CD4-positive, CD25-positive, alpha-beta regulatory T cell (primary cell): ENCODE measurements around the gene FOXP3. TPM values are rescaled to one million over a fixed set of nuclear protein-coding genes. Genes with fewer than 3 reads are reported as not detected.
"Not testable (repeated sequence)": the region's sequence is repeated elsewhere in the genome, so short reads cannot be mapped to it uniquely, and the experiment has no call there.

ENCODE experiments used
- ATAC-seq, 2 donors: fragments of 150-1000 bp; cut with Tn5 transposase; one replicate each; pipeline ENCODE4 v1.10.0; 2021; ENCODE audit warnings: low read depth in 2 of 2, moderate number of reproducible peaks in 2 of 2, moderate library complexity in 1 of 2
- DNase-seq, 3 donors: peaks; one replicate each; pipeline versions ENCODE4 v3.0.0 to v3.0.0-alpha.2; 2012 to 2022; ENCODE audit warnings: mixed read lengths in 1 of 3
- H3K27ac ChIP-seq: one replicate; pipeline ENCODE4 v1.7.0; 2013; ENCODE audit warnings: mild to moderate bottlenecking, low read length; ENCODE audit not compliant: insufficient read depth, poor library complexity, severe bottlenecking
- H3K27me3 ChIP-seq: one replicate; pipeline ENCODE4 v1.7.0; 2013; ENCODE audit warnings: low read length; ENCODE audit not compliant: control insufficient read depth, insufficient read depth
- H3K36me3 ChIP-seq: one replicate; pipeline ENCODE4 v1.7.0; 2013; ENCODE audit warnings: mild to moderate bottlenecking, low read length, moderate library complexity; ENCODE audit not compliant: control insufficient read depth, insufficient read depth
- H3K4me1 ChIP-seq: 2 replicates; pipeline ENCODE4 v1.7.0; 2013; ENCODE audit warnings: mild to moderate bottlenecking, low read length; ENCODE audit not compliant: insufficient read depth, control insufficient read depth, poor library complexity, severe bottlenecking
- H3K4me3 ChIP-seq: one replicate; pipeline ENCODE4 v1.7.0; 2013; ENCODE audit warnings: low read depth, mild to moderate bottlenecking, low read length, moderate library complexity
- H3K9me3 ChIP-seq, 2 experiments: 1 replicate in 1 of 2; 2 replicates in 1 of 2; pipeline ENCODE4 v1.7.0; 2013; ENCODE audit warnings: low read length in 2 of 2, mild to moderate bottlenecking in 1 of 2, moderate library complexity in 1 of 2; ENCODE audit not compliant: control insufficient read depth in 2 of 2
- H3K27ac Mint-ChIP-seq, 3 donors: one replicate each; pipeline ENCODE4 v1.8.0; 2020 to 2022; ENCODE audit warnings: mild to moderate bottlenecking in 3 of 3, mixed read lengths in 3 of 3, moderate library complexity in 2 of 3
- H3K27me3 Mint-ChIP-seq: one replicate; pipeline ENCODE4 v1.8.0; 2022; ENCODE audit warnings: mild to moderate bottlenecking, mixed read lengths
- H3K36me3 Mint-ChIP-seq: one replicate; pipeline ENCODE4 v1.8.0; 2020; ENCODE audit warnings: mixed read lengths
- H3K4me1 Mint-ChIP-seq, 4 donors: one replicate each; pipeline ENCODE4 v1.8.0; 2020 to 2022; ENCODE audit warnings: mixed read lengths in 4 of 4, mild to moderate bottlenecking in 1 of 4
- H3K4me3 Mint-ChIP-seq, 4 donors: one replicate each; pipeline ENCODE4 v1.8.0; 2020 to 2022; ENCODE audit warnings: mild to moderate bottlenecking in 4 of 4, mixed read lengths in 4 of 4, moderate library complexity in 3 of 4
- H3K9me3 Mint-ChIP-seq, 7 donors: one replicate each; pipeline ENCODE4 v1.8.0; 2020 to 2022; ENCODE audit warnings: mixed read lengths in 7 of 7, mild to moderate bottlenecking in 3 of 7, moderate library complexity in 2 of 7
- polyA plus RNA-seq, 4 donors: library from polyadenylated mRNA; unstranded; fragments of 300-500 nt; fragmentation: Illumina TruSeq; gene quantifications; one replicate each; pipeline ENCODE4 v1.2.3, GENCODE V29; 2021
- total RNA-seq: library from RNA; stranded (reverse); gene quantifications from one replicate; pipeline ENCODE4 v1.2.3, GENCODE V29; 2022

FOXP3 gene, protein sequence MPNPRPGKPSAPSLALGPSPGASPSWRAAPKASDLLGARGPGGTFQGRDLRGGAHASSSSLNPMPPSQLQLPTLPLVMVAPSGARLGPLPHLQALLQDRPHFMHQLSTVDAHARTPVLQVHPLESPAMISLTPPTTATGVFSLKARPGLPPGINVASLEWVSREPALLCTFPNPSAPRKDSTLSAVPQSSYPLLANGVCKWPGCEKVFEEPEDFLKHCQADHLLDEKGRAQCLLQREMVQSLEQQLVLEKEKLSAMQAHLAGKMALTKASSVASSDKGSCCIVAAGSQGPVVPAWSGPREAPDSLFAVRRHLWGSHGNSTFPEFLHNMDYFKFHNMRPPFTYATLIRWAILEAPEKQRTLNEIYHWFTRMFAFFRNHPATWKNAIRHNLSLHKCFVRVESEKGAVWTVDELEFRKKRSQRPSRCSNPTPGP
- total RNA-seq (198 TPM), polyA plus RNA-seq (100 to 1,000 TPM; 154 to 190 (median 172) TPM)

DNA sequence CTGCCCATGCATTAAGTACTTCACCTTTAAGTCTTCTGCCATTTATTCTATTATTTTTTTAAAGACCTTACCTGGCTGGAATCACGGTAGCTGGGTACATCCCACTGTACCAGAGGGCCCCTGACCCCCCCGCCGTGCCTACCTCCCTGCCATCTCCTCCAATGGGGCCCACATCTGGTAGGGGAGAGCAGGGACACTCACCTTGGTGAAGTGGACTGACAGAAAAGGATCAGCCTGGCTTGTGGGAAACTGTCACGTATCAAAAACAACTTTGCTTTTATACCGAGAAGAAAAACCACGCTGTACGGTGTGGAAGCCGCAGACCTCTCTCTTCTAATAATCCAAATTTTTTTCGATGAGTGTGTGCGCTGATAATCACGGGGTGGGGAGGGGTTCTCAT, at the start of gene FOXP3:
FOXP3 (minus strand) TSS at position 251 of the 400 bp plus-strand sequence. CDS start 6,205 bp downstream, outside the sequence.
- H3K4me3 ChIP-seq: peak within 1 kb of the TSS; percentile 98
- DNase-seq: peak in 2 of 3 donors; percentile 29 to 74
- peak within 1 kb of the TSS; percentile 96 to 99 (median 98) for H3K27ac Mint-ChIP-seq

DNA sequence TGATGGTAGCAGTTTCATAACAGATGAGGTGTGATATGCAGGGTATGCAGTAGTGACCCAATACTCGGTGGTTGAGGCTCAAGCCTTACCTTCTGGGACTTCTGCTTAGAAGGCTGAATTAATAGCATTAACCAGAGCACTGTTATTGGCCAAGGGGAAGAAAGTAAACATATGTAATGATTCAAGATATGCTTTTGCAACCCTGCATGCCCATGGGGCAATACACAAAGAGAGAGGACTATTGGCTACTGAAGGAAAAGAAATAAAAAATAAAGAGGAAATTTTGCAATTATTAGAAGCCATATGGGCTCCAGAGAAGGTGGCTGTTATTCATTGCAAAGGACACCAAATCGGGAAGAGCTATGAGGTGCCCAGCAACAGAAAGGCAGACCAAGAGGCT, 47.7 kb upstream of the FOXP3 start:
- Mint-ChIP-seq H3K27me3 (no peaks in the 10 kb centered on the region), H3K4me3 (no peak overlapping the region), H3K36me3 (no peaks in the 10 kb centered on the region), H3K4me1 (peaks cover 10 to 29% (median 18%) of the 10 kb centered on the region in 4 donors), H3K27ac (no peak overlapping the region), H3K9me3 (peaks cover 0 to 1% (median 0%) of the 10 kb centered on the region in 7 donors)
- Histone ChIP-seq H3K36me3 (no peaks in the 10 kb centered on the region), H3K27me3 (no peaks in the 10 kb centered on the region), H3K9me3 (no peaks in the 10 kb centered on the region), H3K27ac (no peak overlapping the region), H3K4me3 (no peak overlapping the region), H3K4me1 (peaks cover 9% of the 10 kb centered on the region)
- no peak for ATAC-seq
- no peak for DNase-seq

More for the DNA sequence above, at the start of gene FOXP3:
- H3K27me3 Mint-ChIP-seq: no peaks in the 10 kb centered on the region
- peaks cover 0 to 2% (median 0%) of the 10 kb centered on the region in 7 donors for H3K9me3 Mint-ChIP-seq
- peak within 1 kb of the TSS; percentile 96 to 100 (median 100) for H3K4me3 Mint-ChIP-seq
- Histone ChIP-seq H3K27me3 (no peaks in the 10 kb centered on the region), H3K4me1 (peaks cover 59% of the 10 kb centered on the region), H3K27ac (peak within 1 kb of the TSS; percentile 97), H3K36me3 (no peaks in the 10 kb centered on the region), H3K9me3 (no peaks in the 10 kb centered on the region)
- no peak for ATAC-seq
- peaks cover 0 to 53% (median 19%) of the 10 kb centered on the region in 4 donors for H3K4me1 Mint-ChIP-seq
- peaks cover 39% of the 10 kb centered on the region for H3K36me3 Mint-ChIP-seq

DNA sequence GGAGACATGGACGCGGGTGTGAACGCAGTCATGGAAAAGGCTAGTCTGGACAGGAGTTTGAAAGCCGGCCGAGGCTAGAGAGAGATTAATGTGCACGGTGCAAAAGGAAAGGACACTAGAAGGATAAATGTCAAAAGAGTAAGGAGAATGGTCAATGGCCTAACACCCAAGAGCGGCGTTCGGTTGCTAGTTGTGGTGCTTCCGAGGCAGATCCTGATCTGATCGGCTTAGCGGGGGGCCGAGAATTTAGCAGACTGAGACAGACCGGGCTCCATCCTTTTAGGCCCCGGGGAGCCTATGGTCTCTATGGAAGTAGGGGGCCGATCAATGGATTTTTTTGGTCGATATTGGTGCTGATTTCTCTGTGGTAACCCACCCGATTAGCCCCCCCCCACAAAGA, 45.9 kb upstream of the FOXP3 start:
- Mint-ChIP-seq H3K4me3 (peak overlapping the region in 1 of 4 donors; percentile 5), H3K9me3 (no peaks in the 10 kb centered on the region), H3K27me3 (no peaks in the 10 kb centered on the region), H3K27ac (peak overlapping the region in 2 of 3 donors; percentile 97 to 100), H3K36me3 (no peaks in the 10 kb centered on the region), H3K4me1 (peaks cover 10 to 29% (median 16%) of the 10 kb centered on the region in 4 donors)
- ATAC-seq: no peak
- no peak overlapping the region for H3K4me3 ChIP-seq
- H3K36me3 ChIP-seq: no peaks in the 10 kb centered on the region
- no peak overlapping the region for H3K27ac ChIP-seq
- DNase-seq: no peak
- H3K27me3 ChIP-seq: no peaks in the 10 kb centered on the region
- H3K9me3 ChIP-seq: no peaks in the 10 kb centered on the region
- H3K4me1 ChIP-seq: peaks cover 9% of the 10 kb centered on the region

DNA sequence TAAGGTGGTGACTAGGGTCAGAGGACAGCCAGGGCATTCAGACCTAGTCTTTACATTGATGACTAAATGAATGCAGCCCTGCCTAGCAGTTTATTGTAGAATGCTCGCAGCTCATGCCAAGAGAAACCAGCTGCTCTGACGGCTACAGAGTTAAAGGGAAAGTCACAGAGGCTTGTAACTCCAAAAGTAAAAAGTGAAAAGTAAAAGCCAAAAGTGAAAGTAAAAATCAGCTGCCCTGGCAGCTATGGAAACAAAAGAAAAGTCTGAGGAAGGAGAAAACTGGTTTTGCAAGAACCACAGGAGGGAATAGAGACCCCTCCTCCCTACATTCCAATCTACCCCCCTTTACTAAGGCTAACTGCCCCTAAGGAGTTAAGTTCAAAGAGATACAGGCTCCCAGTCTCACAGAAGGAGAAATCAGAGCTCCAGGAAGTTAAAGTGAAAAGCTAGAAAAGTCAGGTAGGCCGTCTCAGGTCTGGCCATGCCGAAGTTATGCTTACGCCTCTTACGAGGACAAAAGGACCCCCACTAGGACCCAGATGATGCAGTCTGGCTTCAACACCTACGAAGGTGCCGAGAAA, 45.0 kb upstream of the FOXP3 start:
- Histone ChIP-seq H3K4me3 (peak overlapping the region; percentile 83), H3K9me3 (no peaks in the 10 kb centered on the region), H3K4me1 (peaks cover 9% of the 10 kb centered on the region), H3K27me3 (no peaks in the 10 kb centered on the region), H3K27ac (peak overlapping the region; percentile 74), H3K36me3 (no peaks in the 10 kb centered on the region)
- DNase-seq: peak in 2 of 3 donors; percentile 37 to 41
- peak overlapping the region; percentile 97 to 100 (median 97) for H3K27ac Mint-ChIP-seq
- peak; percentile 40 to 43 for ATAC-seq
- H3K36me3 Mint-ChIP-seq: no peaks in the 10 kb centered on the region
- no peaks in the 10 kb centered on the region for H3K27me3 Mint-ChIP-seq
- H3K9me3 Mint-ChIP-seq: no peaks in the 10 kb centered on the region
- peak overlapping the region; percentile 65 to 89 (median 87) for H3K4me3 Mint-ChIP-seq
- H3K4me1 Mint-ChIP-seq: peaks cover 10 to 29% (median 16%) of the 10 kb centered on the region in 4 donors

DNA sequence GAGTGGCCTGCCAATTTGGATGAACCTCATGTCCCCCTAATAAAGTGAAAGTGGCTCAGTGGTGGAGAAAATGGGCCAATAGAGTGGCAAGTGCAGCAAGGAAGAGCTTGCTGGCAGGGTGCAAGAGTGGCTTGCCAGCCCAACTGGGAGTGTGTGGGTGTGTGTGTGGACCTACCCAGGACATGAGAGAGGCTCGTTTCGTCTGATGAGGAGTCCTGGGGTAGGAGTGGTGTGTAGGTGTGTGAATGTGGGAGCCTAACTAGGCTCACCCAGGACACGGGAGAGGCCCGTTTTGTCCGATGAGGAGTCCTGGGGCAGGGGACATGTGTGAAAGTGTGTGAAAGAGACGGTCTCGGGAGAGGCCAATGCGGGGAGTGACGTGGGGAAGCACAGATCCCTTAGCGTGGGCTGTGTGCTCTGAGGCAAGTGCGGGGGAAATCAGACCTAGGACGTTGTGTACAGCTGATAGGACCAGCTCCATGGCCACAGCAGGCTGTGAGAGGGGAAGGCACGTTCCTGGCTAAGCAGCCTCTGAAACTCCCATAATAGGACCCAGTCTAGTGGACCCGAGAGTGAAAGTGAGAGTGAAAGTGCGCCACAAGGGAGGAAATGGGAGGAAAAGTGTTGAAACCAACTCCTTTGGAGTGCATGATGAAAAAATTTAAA, 44.2 kb upstream of the FOXP3 start:
- H3K27me3 ChIP-seq: no peaks in the 10 kb centered on the region
- H3K4me3 ChIP-seq: peak overlapping the region; percentile 83
- H3K9me3 ChIP-seq: no peaks in the 10 kb centered on the region
- Mint-ChIP-seq H3K36me3 (no peaks in the 10 kb centered on the region), H3K27me3 (no peaks in the 10 kb centered on the region), H3K4me3 (peak overlapping the region; percentile 65 to 89 (median 87)), H3K9me3 (no peaks in the 10 kb centered on the region), H3K4me1 (peaks cover 10 to 29% (median 16%) of the 10 kb centered on the region in 4 donors), H3K27ac (peak overlapping the region; percentile 97 to 100 (median 97))
- peak; percentile 50 to 53 for ATAC-seq
- H3K27ac ChIP-seq: peak overlapping the region; percentile 74
- peak in 1 of 3 donors; percentile 45 for DNase-seq
- H3K36me3 ChIP-seq: no peaks in the 10 kb centered on the region
- peaks cover 9% of the 10 kb centered on the region for H3K4me1 ChIP-seq

DNA sequence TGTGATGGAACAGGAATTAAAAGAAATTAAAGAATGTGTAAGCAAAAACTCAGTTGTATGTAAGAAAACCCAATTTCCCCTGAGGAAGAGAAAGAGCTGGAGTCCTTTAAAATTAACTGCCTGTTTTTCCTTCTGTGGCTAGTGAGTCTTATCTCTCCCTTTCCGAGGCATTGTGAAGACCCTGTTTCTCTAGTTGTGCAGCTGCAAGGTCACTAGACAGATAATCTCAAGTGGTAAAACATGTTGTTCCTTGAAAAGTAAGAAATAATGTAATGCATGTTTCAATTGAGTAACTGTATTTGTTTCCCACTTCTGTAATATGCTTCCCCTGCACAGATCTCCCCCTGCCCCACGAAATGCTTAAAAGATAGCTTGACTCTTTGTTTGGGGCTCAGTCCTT, 43.3 kb upstream of the FOXP3 start:
- Mint-ChIP-seq H3K4me1 (peaks cover 10 to 34% (median 16%) of the 10 kb centered on the region in 4 donors), H3K4me3 (peak overlapping the region in 3 of 4 donors; percentile 4 to 87 (median 21)), H3K27ac (peak overlapping the region; percentile 11 to 100 (median 97))
- ATAC-seq, H3K27me3 ChIP-seq, H3K36me3 Mint-ChIP-seq, H3K27me3 Mint-ChIP-seq, DNase-seq, H3K4me1 ChIP-seq, H3K9me3 Mint-ChIP-seq, H3K4me3 ChIP-seq, H3K27ac ChIP-seq, H3K9me3 ChIP-seq, H3K36me3 ChIP-seq: not testable (repeated sequence)

DNA sequence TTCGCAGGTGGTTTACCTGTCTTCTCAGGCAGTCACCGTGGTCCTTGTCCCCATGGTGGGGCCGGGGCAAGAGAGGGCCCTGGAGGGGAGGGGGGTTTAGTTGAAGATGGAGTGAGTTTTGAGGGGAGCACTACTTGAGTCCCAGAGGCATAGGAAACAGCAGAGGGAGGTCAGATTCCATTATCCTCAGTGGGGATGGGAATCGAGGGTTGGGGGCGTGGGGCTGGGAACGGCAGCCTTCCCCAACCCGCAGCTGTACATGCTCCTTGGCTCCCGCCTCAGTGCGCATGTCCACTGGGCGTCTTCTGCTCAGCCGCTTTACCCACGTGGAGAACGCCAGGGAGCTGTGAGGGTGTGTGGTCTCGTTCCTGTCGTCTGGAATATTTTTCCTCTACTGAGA, 38.8 kb upstream of the FOXP3 start, which contains the start of gene GAGE10:
GAGE10 (plus strand) TSS at position 301 of the 400 bp plus-strand sequence. CDS start 1,214 bp downstream, outside the sequence.
- Mint-ChIP-seq H3K36me3 (no peaks in the 10 kb centered on the region), H3K4me1 (peaks cover 0 to 23% (median 1%) of the 10 kb centered on the region in 4 donors), H3K27ac (no peak within 1 kb of the TSS), H3K4me3 (peak within 1 kb of the TSS in 2 of 4 donors; percentile 38 to 63), H3K9me3 (no peaks in the 10 kb centered on the region), H3K27me3 (no peaks in the 10 kb centered on the region)
- DNase-seq (no peak), ATAC-seq (no peak)
- no peaks in the 10 kb centered on the region for H3K9me3 ChIP-seq
- no peaks in the 10 kb centered on the region for H3K27me3 ChIP-seq
- no peak within 1 kb of the TSS for H3K4me3 ChIP-seq
- H3K4me1 ChIP-seq: no peaks in the 10 kb centered on the region
- H3K27ac ChIP-seq: no peak within 1 kb of the TSS
- H3K36me3 ChIP-seq: no peaks in the 10 kb centered on the region
